Activated CD4-positive, CD25-positive, alpha-beta regulatory T cell (primary cell): ENCODE measurements around the gene KLHL29.

ENCODE experiments used
- DNase-seq, 4 experiments: peaks; one replicate each; lab custom pipeline; 2025; lab: John Stamatoyannopoulos, UW

Gene KLHL29

DNA sequence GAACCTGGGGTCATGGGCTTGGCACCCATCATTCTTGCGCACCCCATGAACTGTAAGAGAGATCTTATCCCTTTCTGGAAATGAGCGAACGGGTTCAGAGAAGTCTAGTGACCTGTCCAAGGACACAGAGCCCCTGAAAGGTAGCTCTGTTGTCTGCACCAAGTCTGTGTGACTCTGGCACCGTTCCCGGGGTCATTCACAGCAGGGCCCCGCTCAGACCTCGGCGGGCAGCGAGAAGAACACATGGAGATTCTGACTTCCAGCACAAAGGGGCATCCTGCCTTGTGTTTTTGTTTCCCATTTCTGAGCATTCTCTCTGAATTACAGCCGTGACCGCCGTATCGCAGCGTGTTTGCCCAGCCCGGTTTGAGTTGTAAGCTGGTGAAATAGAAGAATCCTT is 231.7 kb downstream of the KLHL29 start:
- DNase-seq, result no peak

GRCh38 chr2:23617167-23617810 is 232.3 kb downstream of the KLHL29 start:
- DNase-seq, result no peak

DNA sequence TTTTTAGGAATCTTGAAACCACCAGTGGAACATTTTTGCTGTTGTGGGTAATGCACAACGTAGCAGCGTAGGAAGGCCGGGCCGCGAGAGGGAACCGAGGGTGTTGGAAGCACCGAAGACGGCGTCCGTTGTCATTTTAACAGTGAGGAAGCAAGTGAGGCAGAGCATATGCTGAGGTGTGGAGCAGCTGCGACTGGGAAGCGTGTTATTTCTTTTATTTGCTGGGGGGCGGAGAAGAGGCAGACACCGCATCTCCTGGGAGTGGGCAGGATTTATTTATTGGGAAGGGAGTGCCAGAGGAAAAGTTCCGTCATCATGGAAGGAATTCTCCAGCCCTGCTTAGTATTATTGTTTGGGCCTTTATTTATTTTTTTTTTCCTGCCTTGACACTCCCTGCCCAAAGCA is 232.8 kb downstream of the KLHL29 start:
- DNase-seq, result no peak

DNA sequence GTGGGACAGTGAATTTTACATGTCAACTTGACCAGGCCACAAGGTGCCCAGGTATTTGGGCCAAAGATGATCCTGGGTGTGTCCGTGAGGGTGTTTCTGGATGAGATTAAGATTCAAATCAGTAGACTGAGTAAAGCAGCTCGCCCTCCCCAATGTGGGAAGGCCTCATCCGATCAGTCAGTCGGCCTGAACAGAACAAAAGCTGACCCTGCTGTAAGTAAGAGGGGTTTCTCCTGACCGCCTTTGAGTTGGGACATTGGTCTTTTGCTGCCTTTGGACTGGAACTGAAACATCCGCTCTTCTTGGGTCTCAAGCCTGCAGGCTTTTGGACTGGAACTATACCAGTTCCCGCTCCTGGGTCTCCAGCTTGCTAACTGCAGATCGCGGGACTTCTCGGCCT is 233.3 kb downstream of the KLHL29 start:
- no peak for DNase-seq

DNA sequence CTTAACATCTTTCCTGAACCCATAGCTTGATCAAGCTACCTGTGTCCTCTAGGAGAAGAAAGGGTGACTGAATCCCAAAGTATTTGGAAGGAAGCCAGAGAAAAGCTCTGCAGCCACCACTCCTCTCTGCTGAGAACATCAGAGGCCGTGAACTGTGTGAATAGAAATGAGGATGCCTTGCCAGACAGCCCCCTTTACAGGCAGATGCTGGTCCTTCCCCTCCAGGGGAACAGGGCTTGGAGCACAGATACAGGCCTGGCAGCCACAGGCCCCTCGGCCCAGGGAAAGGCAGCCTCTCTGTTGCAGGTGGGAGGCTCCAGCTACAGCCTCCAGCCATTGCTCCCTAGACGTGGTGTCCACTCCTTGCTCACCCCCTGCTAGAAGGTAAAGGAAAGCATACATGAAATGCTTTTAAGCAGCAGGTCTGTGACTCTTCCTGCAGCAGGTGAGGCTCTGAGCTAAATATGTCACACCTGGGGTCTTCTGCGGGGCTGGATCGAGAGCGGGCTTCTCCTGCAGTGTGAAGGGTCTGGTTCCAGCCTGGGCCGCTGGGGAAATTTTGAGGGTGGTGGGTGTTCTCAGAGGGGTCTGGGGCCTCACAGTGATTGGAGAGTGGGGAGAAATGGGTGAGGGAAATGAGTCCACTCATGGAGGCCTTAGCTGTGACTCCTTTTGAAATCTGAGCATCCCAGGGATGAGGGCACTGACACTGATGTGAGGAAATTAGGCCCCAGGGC is 234.0 kb downstream of the KLHL29 start:
- no peak for DNase-seq

DNA sequence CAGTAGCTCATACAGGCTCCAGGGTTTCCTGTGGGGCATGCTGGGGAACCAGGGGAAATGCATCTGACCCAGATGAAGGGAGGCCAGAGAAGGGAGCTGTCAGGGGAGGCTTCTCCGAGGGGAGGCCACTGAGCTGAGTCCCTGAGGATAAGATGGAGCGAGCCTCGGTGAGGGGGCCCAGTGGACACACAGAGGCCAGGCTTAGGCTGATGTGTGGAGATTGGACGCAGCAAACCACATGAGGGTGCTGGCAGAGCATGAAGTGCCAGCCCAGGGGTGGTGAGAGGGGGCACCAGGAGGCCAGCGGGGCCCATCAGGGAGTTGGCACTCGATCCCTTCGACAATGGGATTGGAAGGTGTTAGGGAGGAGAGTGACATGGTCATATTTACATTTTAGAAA is 235.0 kb downstream of the KLHL29 start:
- DNase-seq, result no peak

- DNase-seq, result no peak
Measured at GRCh38 chr2:23620841-23621341, 235.9 kb downstream of the KLHL29 start.

GRCh38 chr2:23621616-23622015 is 236.6 kb downstream of the KLHL29 start:
- no peak for DNase-seq

GRCh38 chr2:23622466-23622865 is 237.5 kb downstream of the KLHL29 start:
- no peak for DNase-seq

DNA sequence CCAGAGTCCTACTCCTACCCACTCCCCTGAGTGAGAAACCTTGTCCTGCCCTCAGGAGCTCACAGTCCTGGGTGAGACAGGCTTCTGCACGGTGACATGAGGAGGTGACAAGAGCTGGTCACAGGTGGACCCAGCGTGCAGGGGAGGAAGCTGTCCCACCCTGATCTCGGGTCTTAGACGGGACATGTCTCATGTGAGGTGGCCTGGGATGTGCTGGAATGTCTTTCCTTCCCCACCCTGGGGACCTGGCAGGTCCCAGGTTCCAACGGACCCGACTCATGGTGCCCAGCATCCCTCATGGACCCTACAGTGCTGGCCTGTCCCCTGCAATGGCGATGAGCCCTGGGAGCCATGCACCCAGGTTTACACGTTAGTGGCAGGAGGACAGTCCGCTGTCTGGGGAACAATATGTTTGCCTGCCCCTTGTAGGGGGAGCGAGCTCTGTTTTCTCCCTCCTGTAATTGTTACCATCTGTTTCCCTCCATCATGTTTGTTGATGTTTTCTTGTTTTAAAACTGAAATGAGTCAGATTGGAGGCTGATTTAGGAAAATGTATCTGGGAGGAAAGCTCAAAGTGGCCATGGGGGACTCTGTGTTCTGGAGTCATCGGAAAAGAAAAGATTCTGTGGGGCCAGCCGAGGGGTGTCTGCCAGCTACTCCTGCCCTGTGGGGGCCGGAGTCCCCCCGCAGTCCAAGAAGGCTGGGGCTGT is 238.1 kb downstream of the KLHL29 start:
- DNase-seq, result no peak

DNA sequence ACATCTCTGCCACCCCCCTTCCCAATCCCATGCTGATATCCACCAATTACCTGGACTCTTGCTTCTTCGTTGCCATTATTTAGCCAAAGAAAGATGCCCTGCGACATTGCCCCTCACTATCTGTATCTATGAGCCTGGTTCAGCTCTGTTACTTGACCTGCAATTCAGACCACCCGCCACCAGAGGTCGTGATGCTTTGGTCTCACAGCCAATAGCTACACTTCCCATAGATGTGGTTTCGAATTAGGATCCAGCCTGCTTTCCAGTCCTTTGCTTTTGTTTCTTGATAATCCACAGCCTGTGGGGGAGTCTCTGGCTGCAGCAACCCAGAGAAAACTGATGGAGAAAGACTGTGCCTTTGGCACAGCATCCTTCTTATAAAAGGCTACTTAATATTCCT is 239.4 kb downstream of the KLHL29 start:
- DNase-seq, result no peak

GRCh38 chr2:23624915-23625314 is 239.9 kb downstream of the KLHL29 start:
- no peak for DNase-seq

GRCh38 chr2:23625726-23626125 is 240.7 kb downstream of the KLHL29 start:
- no peak for DNase-seq

DNA sequence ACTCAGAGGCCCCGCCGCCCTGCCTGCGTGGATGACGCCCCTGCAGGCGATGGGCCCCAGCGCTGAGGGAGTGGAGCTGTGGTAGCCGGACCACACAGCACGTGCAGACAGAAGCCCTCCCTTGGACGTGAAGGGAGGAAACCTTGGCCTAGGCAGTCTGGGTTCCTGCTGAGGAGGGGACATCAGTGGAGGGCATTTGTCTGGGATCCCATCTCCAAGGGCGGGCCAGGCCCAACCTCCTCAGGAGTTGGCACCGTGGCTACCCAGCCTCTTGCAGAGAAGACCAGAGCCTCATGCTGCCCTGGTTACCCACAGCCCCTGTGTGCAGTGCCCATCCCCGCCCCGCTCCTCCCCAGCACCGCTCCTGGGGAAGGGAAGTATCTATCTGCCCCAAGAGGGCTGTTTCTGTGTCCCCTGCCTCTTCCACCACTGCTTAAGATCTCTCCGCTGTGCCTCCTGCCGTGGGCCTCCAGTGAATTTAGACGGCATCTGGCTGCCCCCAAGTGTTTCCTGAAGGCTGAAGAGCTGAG is 241.8 kb downstream of the KLHL29 start:
- no peak for DNase-seq

DNA sequence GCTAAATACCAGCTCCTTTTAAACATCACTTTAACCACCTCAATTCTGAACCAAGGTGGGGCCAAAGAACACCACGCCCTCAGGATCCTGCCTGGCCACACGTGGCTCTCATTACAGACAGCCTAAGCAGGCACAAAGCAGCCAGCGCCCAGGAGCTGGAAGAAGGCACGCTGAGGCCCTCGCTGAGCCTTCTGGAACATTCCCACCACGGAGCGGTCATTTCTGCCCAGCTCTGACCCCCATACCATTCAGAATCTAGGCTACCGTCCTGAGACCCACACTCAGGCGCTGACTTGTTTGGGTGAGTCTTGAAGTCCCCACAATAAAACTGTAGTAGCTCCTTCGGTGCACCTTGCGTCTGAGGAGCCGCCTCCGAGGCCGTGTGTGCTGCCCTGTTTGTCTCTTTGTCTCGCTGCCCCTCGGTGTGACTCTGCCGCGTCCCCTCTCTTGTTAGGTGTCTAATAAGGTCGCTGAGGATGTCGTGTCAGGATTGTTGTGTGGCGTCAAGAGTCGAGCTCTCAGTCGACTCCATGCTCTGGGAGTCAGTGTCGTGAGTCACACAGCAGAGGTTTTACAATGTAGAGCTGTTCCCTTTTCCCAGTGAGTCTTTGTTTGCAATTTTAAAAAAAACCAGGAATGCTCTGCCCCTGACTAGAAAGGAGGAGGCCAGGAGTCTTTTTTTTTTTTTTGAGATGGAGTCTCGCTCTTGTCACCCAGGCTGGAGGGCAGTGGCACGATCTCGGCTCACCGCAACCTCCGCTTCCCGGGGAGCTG is 242.4 kb downstream of the KLHL29 start:
- no peak for DNase-seq

DNA sequence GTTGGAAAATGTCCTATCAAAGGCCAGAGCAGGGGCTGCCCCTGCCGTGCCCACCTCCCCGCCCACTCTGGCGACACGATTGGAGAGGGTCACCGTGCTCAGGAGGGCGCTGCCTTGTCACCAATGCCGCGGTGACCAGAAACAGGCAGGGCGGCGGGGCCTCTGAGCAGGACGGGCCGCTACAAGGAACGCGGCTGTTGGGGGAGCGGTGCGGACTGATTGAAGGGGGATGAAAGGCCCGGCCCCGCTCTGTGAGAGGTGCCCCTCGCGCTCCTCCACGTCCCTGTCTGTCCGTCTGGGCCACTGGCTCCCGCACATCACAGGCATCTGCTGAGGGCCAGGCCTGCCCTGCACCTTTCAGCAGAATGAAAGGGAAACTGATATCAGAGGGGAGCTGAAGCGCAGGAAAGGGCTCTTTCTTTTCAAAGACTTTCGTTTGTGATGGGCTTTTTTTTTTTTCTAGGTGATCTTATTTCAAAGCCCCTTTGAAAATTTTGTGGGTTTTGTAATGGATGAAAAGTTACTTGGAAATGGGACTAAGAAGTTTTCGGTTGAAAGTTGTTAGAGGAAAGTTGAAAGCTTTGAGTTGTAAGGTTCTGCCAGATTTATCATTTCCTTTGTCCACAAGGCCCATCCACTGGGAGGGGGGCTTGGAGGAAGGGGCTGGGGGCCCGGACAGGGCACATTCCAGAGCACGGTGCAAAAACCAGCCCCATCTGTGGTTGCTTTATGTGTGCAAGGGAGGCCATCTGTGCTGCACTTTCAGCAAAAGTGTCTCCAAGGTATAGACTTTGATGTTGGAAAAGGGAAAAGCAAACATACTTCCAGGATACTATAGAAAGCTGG is 244.2 kb downstream of the KLHL29 start:
- DNase-seq, result no peak

GRCh38 chr2:23629772-23630480 is 244.9 kb downstream of the KLHL29 start:
- DNase-seq, result no peak

DNA sequence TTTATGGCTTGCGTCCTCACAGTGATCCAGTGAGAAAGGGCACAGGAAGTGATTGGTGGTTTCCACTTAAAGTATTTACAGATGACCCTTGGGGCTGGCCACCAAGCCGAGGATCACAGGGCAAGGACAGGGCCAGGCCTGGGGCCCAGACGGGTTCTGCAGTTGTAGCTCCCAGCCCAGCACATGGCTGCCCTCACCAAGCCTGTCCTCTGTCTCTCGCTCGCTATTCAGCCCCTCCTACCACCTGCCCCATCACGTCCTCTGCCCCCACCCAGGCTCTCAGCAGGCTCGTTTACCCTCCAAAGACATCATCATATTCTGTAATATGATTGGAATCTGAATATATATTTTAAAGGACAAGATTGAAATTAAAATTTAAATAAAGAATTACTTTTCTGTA is 246.0 kb downstream of the KLHL29 start:
- no peak for DNase-seq

GRCh38 chr2:23631389-23631788 is 246.4 kb downstream of the KLHL29 start:
- no peak for DNase-seq

- DNase-seq, result no peak
Measured at GRCh38 chr2:23632386-23632785, 247.4 kb downstream of the KLHL29 start.
